ENCODE measurements around the gene GALNS. TPM values are rescaled to one million over a fixed set of nuclear protein-coding genes. Genes with fewer than 3 reads are reported as not detected.

The GALNS gene
- total and polyA plus RNA-seq, 2 of the 13 experiments (the other 11 are each of a cell fraction or from before 2014, with no cell fraction given): 9.2 to 9.8 TPM

- TF ChIP-seq MATR3 (CRISPR knock-in tag; IDR thresholded peaks at IDR 0.05): no peak
- peak; percentile 32; the same call in 1 of the 2 replicates for TF ChIP-seq PHF21A (CRISPR knock-in tag; IDR thresholded peaks at IDR 0.05)
- no peak for TF ChIP-seq PRDM4 (CRISPR knock-in tag; IDR thresholded peaks at IDR 0.05; ENCODE audit: borderline replicate concordance)
- TF ChIP-seq ZNF850 (CRISPR knock-in tag; conservative IDR thresholded peaks at IDR 0.05): no peak; the same call in 1 of the 2 replicates
- TF ChIP-seq MAF1 (CRISPR knock-in tag; IDR thresholded peaks at IDR 0.05; ENCODE audit: borderline replicate concordance): no peak
- TF ChIP-seq NR2F6 (IDR thresholded peaks at IDR 0.05): no peak
- TF ChIP-seq NR2F6 (CRISPR knock-in tag; IDR thresholded peaks at IDR 0.05): peak; percentile 53; the same call in 1 of the 2 replicates
- no peak for TF ChIP-seq FOSL2 (CRISPR knock-in tag; IDR thresholded peaks at IDR 0.05)
- TF ChIP-seq MYNN (CRISPR knock-in tag; IDR thresholded peaks at IDR 0.05; ENCODE audit: low read depth): no peak
- TF ChIP-seq REPIN1 (CRISPR knock-in tag; IDR thresholded peaks at IDR 0.05; ENCODE audit: borderline replicate concordance, low read depth): 0 out of 2 replicates have a peak, but pooled peaks have one; percentile 2
- no peak for TF ChIP-seq SMARCE1 (IDR thresholded peaks at IDR 0.05; ENCODE audit: borderline replicate concordance)
- 0 out of 2 replicates have a peak, but pooled peaks have one; percentile 10 for TF ChIP-seq ZMAT3 (CRISPR knock-in tag; conservative IDR thresholded peaks at IDR 0.05)
- TF ChIP-seq DNMT1 (CRISPR knock-in tag; IDR thresholded peaks at IDR 0.05): no peak
- TF ChIP-seq RAD21 (CRISPR knock-in tag; IDR thresholded peaks at IDR 0.05): peak; percentile 26; the same call in 1 of the 2 replicates
- TF ChIP-seq MXD1 (CRISPR knock-in tag; IDR thresholded peaks at IDR 0.05): peak; percentile 48; the same call in 1 of the 2 replicates
- TF ChIP-seq HMGXB4 (CRISPR knock-in tag; IDR thresholded peaks at IDR 0.05; ENCODE audit: borderline replicate concordance in 1 of 2, low read depth in 1 of 2): peak; percentile 23 to 83; a peak in 3 of 4 replicates
- no peak for TF ChIP-seq ZNF503 (CRISPR knock-in tag; IDR thresholded peaks at IDR 0.05)
- TF ChIP-seq TMF1 (CRISPR knock-in tag; IDR thresholded peaks at IDR 0.05; ENCODE audit: low read depth): peak; percentile 74; the same call in 1 of the 2 replicates
- peak; percentile 90; the same call in 1 of the 2 replicates for TF ChIP-seq THAP8 (CRISPR knock-in tag; IDR thresholded peaks at IDR 0.05; ENCODE audit: borderline replicate concordance)
- TF ChIP-seq ZMAT5 (CRISPR knock-in tag; IDR thresholded peaks at IDR 0.05; ENCODE audit: borderline replicate concordance, low read depth): no peak
- no peak for TF ChIP-seq HNF4G (IDR thresholded peaks at IDR 0.05; ENCODE audit: borderline replicate concordance, low read depth, low read length)
- no peak; the same call in 1 of the 2 replicates for TF ChIP-seq HNF4G (CRISPR knock-in tag; IDR thresholded peaks at IDR 0.05; ENCODE audit: borderline replicate concordance, low read depth)
Observed at GRCh38 chr16:88784074-88784855, 72.5 kb downstream of the GALNS start (continued).
